ENCODE results near the gene RGS7.

The RGS7 gene

DNA sequence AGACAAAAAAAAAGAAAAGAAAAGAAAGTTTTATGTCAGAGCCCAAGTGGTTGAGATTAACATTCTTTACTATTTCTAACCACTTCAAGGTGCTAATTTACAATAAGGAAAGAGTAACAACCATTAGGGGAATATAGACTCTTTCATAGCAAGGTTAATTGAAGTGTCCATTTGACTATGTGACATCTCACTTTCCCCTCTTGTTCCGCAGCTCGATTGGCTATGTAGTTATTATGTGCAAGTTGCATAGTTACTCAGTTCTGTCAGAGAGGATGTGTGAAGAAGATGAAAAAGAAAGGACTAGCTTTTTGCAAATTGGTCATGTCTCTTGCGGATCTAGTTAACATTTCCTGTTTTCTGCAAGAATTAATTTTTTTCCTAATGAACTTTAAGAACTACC lies 273.7 kb downstream of the RGS7 start:
- DNase-seq (ENCODE audit: low spot score), result no peak
- no peak for FAIRE-seq

DNA sequence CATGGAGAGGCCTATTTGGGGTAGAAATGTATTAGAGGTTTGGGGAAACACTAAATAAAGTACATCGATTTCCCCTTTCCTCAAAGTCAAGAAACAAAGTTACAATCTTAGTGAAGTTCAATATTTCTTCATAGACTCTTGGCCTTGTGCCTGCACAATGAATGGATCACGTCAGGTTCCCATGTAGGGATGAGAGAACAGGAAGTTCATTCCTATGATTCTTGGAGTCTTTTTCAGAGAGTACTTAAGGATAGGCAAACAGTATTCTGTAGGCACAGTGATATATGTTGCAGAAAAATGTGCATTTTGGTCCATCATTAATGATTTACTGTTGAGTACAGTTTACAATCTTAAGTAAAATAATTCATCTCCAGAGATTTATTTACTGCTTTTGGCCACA lies 275.5 kb downstream of the RGS7 start:
- no peak for DNase-seq (ENCODE audit: low spot score)

DNA sequence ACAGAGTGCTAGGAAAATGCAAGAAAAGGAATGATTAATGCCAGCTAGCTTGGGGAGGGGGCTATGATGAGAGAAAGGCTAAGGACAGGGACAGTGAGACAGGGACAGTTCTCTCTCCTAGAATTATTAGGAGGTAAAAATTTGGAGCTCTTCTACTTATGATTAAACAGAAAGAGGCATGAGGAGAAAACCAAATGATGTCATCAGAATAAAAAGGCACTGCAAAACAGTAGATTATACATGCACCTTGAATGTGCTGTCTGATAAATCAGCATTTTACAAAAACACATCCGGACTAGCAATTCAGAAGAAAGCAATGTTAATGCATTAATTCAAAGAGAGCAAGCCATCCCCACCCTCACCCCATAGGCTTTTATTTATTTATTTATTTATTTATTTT lies 277.5 kb downstream of the RGS7 start:
- no peak for DNase-seq (ENCODE audit: low spot score)
- no peak for FAIRE-seq

More for the DNA sequence above, 275.5 kb downstream of the RGS7 start:
- no peak for FAIRE-seq

DNA sequence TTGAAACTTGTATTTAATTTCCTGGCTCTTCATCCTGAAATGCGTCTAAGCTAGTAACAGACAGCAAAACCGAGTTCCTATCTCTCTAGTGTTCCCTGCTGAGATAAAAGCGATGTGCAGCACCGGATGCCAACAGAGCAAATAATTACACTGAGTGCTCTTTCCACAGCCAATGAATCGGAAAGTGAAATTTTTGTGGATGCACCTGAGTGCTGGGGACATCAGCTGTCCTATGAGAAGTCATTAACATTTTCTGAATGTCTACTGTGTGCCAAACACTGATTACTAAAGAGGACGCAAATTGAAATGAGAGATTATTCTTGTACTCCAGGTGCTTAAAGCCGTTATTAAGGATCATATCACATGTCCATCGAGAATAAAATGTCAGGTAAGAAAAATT lies 278.0 kb downstream of the RGS7 start:
- FAIRE-seq (no peak), DNase-seq (ENCODE audit: low spot score) (no peak)

DNA sequence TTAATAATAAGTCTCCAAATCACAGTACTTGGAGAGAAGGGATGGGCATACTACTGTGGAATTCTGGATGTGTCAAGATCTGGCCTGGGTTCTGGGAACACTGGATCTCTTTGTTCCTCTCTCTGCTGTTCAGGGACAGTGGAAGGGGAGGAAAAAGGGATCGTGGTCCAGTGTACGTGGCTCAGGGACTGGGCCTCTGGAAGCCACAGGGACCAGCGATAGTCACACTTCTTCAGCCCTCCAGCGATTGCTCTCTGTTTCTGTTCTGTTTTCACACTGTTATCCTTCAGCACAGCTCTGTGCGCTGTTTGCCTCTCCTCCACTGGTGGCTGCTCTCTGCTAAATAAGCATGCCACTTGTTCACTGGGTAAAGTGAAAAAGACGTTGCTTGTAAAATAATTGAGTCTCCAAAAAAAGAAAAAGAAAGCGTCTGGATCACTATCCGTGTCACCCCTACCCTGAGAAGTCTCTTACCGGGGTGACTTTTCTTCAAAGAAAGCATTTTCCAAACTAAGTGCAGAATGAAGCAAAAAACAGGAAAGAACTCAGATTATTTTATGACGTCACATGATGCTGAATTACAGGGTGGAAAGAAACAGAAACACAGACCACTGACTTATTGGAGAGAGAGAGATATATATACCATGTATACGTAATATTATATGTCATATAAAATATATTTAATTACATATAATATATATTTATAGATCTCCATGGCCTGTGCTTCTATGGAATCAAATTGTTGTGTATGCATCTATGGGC lies 279.4 kb downstream of the RGS7 start:
- no peak for FAIRE-seq
- no peak for DNase-seq (ENCODE audit: low spot score)

DNA sequence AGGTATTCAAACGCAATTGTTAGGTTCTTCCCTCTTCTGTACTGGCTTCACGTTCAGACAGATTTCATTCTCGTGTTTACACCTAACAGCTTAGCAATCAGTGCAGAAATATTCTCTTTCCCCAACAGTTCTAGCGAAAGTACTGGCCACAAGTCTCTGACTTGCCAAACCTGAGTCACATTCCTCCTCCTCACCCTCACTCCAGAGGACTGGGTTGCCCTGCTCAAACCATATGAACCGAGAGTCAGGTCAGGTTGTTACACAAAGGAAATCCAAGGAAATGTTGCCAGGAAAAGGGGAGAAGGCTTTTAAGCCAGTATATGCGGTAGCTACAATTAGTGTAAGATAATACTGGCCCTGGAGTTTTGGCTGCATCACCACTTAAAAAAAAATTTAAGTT lies 282.5 kb downstream of the RGS7 start:
- FAIRE-seq, result no peak
- DNase-seq (ENCODE audit: low spot score), result no peak

DNA sequence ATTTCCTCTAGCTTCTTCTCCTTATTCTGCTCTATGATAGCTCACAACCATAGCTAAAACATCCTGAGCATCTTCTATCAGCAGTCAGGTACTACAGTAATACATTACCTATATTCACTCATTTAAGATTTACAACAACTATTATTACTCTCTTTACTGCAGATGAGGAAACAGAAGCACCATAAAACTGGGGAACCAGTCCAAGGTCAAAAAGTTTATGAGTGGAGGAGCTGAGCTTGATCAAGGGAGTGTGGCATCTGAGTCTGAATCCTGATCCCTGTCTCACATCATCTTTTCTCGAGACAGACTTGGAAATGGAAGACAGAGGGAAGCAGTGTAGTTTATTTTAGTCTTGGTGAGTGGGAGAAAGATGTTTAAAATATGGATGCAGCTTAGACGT lies 288.6 kb downstream of the RGS7 start:
- no peak for FAIRE-seq
- no peak for DNase-seq (ENCODE audit: low spot score)

DNA sequence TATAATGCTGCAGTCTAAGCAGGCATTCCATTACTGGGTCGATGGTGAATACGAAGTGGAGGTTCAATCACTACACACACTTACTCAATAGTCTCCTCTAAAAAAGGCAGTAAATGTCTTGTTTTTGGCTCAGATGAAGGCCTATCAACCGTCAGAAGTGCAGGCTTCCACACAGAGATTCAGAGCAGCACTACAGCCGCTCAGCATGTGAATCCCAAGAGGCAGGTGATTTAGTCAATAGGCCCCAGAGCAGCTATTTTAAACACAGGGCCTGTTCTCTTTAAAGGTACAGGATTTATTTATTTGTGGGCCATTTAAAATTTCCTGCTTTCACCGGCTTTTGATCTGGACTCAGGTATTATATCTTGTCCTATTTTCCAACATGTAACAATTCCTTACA lies 293.7 kb downstream of the RGS7 start:
- FAIRE-seq (no peak), DNase-seq (ENCODE audit: low spot score) (no peak)

DNA sequence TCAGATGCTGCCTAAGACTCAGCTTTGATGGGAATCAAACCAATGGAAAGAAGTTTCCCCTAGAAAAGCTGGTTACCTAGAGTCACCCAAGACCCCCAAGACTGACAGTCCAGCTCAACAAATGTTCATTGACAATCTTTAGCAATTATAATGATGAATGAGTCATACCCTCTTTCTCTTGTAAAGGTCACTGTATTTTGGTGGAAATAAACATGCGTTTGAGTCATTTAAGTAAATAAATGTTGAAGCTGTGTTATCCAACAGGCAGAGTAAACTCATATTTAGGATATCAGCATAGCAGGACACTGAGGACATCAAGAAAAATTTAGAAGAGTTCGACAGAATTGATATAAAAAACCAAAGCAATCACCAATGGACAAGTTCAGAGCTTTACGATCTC lies 295.9 kb downstream of the RGS7 start:
- DNase-seq (ENCODE audit: low spot score) (no peak), FAIRE-seq (no peak)

DNA sequence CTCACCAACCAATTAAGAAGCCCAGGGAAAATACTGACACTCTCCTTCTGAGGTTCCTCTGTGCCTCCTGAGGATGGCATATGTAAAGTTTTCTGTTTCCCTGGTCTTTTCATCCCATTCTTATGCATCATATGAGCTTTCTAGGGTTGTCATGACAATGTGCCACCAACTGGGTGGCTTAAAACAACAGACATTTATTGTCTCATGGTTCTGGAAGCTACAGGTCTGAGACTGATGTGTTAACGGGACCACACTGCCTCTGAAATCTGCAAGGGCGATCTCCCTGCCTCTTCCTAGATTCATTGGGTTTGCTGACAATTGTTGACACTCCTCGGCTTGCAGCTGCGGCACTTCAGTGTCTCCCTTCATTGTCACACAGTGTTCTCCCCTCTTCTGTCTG lies 308.4 kb downstream of the RGS7 start:
- no peak for DNase-seq (ENCODE audit: low spot score)
- FAIRE-seq, result no peak

DNA sequence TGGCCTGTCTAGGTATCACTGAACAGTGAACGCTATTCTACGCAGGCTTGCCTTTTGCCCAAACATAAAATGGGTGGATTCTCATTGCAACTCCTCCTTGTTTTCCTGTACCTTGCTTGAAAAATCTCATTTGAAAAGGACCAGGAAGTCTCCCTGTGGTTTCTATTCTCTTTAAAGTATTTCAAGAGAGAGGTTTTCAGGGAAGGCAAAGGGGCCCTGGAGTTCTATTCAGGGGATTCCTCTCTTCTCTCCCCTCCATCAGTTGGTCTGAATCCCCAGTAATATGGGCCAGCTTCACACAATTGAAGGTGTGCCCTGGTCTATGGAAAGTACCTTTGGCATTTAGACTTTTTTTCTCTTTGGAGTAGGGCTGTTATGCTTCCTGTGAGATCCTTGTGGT lies 311.3 kb downstream of the RGS7 start:
- no peak for DNase-seq (ENCODE audit: low spot score)
- FAIRE-seq, result no peak

DNA sequence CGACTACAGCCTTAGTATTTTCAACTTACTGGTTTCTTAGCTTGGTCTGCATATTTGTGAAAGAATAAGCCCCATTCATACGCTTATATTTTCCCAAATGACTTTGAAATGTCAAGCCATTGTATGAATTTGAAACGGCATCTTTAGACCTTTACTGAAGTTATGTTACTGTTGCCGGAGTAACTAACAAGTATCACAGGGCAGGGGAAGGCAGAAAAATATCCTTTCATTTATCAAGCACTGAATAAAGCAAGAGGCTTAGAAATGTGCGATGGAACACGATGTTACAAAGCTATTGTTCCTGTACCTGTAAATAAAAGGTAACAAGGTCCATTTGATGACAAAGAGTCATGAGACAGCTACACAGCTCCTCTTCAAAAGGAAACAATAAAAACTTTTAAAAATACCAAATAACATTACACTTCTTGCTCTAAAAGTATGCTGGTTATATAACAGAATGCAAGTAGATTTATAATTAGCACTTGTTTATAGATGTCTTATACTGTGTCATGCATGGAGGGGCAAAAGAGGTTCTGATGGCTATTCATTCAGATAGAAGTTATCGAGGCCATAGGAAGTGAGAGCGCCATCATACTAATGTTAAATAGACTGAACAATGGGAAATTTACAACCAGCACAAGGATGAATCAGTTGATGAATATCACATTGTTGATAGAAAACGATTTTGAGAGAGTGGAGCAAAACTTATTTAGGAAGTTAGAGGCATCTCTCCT lies 322.6 kb downstream of the RGS7 start:
- DNase-seq (ENCODE audit: low spot score) (no peak), FAIRE-seq (no peak)

DNA sequence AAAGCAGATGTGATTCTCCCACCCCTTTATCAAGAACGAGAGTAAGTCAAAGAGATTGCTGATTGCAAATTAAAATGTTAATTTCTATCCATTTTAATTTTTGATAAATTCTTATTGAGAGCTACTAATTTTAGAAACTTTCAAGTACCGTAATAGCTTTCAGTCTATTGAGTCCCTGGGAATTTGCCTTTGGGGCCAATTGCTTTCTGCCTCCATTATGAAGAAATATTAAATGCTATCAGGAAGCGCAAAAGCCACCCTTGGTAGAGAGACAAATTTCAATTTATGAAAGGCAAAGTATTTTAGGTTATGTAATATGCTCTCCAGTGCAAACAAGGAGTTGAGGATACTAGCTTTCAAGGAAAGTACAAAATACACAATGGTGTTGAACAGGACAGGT lies 332.2 kb downstream of the RGS7 start:
- FAIRE-seq (no peak), DNase-seq (ENCODE audit: low spot score) (no peak)

DNA sequence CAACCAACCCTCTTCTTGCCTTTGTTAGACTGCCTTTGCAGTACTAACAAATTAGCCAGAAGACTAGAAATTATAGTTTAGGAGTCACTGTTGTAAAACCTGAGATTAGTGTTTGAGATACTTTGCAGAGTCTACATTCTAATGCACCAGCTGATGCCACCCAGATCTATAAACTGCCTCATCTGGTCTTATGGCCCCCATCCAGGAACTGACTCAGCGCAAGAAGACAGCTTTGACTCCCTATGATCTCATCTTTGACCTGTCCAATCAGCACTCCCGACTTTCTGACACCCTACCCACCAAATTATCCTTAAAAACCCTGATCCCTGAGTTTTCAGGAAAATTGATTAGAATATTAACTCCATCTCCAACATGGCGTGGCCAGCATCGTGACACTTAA lies 334.6 kb downstream of the RGS7 start:
- no peak for FAIRE-seq
- DNase-seq (ENCODE audit: low spot score), result no peak

DNA sequence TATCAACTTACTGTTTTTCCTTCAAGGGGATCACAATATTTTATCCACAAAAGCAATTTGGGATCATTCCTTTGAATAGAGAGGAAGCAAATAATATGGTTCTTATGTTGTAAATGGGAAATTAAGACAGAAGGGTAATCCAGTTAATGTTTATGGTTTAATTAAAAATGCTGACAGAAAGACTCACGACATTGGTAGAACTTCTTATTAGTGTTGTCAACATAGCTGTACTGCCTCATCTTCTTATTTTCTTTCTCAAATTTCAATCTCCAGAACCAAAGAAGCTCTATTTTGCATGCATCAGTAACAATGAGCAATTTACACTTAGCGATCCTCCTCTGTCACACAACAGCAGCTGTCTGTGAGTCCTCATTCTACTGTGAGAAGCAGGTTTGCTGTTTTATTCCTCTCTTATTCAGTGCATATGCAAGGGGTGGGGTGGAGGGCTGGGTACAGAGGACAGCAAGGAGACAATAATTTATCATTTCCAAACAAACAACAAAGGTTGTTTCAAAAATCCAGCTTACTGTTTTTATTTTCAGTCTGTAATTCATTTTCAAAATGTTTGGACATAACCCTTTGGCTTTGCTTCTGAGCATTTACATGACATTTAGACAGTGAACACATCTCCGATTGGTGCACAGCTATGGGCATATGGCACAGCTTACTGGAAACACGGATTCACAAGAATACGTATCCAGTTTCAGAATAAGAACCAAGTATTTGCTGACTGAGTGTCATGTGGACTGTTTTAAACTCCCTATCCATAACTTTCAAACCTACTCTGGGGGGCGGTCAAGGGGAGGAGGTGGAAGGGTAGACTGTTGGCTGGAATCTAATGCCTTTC lies 335.9 kb downstream of the RGS7 start:
- FAIRE-seq (no peak), DNase-seq (ENCODE audit: low spot score) (no peak)

DNA sequence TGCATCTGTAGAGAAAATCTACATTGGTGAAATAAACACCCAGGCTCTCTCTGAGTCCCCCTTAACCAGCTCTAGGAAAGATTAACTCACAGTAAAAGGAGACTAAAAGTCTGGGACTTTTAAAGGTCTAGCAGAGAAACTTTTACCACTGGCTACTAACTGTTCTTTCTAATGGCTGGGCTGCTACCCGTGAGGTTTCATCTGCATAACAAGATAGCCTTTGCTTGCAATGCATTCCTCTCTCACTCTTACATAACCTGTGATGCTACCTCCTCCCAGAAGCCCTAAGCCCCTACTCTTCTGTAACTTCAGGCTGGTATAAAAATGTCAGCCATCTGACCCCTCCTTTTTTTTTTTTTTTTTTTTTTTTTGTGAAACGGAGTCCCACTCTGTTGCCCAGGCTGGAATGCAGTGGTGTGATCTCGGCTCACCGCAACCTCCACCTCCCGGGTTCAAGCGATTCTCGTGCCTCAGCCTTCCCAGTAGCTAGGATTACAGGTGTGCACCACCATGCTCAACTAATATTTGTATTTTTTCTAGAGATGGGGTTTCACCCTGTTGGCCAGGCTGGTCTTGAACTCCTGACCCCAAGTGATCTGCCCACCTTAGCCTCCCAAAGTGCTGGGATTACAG lies 344.2 kb downstream of the RGS7 start:
- FAIRE-seq (no peak), DNase-seq (ENCODE audit: low spot score) (no peak)

DNA sequence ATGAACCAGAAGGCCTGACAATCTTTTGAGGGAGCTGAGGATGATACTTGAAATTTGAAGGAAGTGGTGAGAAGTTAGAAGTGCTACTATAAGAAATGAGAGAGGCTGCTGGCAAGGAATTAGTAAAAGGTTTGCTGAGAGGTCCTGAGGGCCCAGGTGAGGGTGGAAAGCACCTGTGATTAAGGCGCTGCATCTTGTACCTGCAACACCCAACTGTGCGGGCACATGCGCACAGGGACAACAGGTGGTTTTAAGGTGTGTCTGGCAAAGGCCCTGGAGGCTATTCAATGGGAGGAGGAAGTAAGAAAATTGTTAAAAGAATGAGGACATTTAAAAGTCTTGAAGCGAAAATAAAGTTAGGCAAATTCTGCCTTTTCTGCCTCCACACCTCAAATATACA lies 349.3 kb downstream of the RGS7 start:
- DNase-seq (ENCODE audit: low spot score) (no peak), FAIRE-seq (no peak)

DNA sequence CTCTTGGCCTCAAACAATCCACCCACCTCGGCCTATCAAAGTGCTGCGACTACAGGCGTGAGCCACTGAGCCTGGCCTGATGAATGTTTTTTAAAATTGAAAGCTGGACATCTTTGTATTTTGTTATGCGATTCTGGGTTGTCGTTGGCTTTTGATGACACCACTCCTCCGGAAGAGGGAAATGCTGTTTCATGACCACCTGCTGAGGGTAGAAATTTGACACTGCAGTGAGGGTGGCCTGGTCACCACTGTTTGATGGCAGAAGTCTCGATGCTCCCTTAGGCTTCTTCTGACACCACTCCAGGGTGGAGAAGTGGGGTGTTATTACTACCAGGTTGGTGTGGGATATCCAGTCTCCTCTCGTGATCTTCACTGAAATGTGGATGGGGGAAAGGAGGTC lies 357.2 kb downstream of the RGS7 start:
- FAIRE-seq, result no peak

DNA sequence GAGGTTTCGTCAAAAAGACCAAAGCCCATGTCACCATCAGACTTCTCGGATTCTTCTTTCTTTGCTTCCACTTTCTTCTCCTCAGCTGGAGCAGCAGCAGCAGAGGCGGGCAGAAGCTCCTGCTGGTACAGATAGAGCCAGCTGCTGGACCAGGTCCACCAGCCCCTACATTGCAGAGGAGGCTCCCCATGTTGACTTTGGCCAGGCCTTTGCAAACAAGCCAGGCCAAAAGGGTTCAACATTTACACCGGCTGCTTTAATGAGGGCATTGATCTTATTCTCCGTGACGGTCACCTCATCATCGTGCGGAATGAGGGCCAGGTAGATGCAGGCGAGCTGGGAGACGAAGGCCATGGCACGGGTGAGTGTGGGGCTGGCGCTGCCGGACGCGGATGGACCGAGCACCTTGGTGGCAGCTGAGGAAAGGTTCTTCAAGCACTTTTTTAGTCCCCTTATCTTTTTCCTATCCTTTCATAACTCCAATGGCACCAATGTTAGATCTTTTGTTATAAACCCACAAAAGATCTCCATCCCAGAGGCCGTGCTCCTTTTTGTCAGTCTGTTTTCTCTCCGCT lies 358.5 kb downstream of the RGS7 start:
- DNase-seq (ENCODE audit: low spot score) (peak; percentile 6), FAIRE-seq (no peak)

More for the DNA sequence above, 357.2 kb downstream of the RGS7 start:
- no peak for DNase-seq (ENCODE audit: low spot score)

DNA sequence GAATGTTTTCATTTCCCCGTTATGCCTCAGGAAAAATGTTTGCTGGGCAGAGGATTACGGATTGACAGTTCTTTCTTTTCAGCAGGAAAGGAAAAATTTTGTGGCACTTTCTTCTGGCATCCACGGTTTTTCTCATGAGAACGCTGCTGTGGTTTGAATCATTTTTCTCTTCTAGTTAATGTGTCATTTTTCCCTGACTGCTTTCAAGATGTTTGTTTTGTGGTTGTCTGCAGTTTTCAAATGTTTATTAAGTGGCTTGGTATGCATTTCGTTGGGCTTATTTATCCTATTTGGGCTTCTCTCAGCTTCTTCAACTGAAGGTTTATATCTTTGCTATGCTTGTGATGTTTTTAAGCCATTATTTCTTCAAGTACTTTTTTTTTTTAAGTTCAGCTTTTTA lies 359.0 kb downstream of the RGS7 start:
- FAIRE-seq (no peak), DNase-seq (ENCODE audit: low spot score) (peak; percentile 11)

DNA sequence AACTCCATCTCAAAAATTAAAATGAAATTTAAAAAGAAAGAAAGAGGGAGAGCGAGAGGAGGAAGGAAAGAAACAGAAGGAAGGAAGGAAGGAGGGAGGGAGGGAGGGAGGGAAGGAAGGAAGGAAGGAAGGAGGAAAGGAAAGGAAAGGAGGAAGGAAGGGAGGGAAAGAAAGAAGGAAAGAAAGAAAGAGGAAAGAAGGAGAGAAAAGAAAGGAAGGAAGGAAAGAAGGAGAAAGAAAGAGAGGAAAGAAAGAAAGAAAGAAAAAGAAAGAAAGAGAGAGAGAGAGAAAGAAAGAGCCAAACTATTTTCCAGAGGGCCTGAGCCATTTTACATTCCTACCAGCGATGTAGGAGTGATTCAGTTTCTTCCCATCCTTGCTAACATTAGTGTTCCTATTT lies 364.0 kb downstream of the RGS7 start:
- FAIRE-seq, result no peak

More for the DNA sequence above, 364.0 kb downstream of the RGS7 start:
- DNase-seq (ENCODE audit: low spot score), result no peak
